ENCODE measurements around the gene NDUFAF5.

The NDUFAF5 gene

DNA sequence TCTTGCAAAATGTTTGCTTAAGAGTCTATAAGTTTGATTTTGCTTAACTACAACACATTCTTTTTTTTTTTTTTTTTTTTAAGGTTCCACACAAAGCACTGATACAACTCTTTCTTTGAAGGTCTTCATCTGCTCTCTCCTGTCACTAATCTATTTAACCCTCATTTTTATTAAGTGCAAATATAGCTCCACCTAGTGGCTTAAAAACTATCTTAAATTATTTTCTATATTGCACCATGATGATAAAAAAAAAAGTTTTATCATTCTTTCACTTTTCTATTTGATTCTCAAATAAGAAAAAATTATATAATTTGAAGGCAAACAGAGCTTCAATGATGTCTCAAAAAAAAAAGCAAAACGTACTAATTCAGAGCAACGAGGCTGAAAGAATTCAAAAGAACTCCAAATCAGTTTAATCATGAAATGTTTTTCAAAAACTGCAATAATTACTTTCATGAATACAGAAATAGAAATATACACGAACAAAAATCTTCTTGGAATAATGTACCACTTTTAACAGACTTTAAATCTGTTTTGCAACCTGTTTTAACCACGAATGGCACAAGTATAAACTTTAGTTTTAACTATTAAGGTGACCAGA, 12.9 kb upstream of the NDUFAF5 start:
- DNase-seq: no peak
- intact Hi-C loops (cut with DNase I): no loop called here

DNA sequence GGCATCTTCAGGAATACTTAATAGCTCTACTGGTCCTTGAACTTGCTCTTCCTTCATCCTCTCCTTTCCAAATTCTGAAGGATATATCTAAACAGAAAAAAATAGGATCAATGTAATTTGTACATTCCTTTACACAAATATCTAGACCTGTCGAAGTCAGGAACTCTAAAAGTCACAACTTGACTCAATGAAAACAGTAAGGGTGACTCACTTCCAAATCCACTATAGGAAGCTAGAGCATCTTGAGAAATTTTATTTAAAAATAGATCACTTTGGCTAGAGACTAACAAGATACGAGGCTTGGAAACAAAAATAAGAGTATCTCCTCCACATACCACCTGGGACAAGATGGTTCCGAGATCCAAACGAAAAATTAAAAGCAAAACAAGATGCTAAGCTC, 12.3 kb upstream of the NDUFAF5 start:
- DNase-seq: no peak
- intact Hi-C loops (cut with DNase I): no loop called here

DNA sequence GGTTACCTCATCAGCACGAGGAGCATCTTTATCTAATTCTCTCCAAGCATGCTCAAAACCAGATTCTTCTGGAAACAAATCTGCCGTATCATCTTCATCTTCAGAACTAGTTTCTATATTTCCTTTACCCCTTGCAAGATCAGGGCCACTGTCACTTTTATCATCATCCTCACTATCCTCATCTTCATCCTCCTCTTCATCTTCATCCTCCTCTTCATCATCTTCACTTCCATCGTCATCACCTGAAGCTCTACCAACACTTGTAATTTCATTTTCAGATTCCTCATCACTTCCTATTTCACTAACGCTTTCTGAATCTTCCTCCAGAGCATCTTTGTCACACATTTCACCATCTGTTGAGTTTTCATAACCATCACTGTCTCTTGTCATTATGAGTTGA, 9.0 kb upstream of the NDUFAF5 start:
- DNase-seq: no peak
- intact Hi-C loops (cut with DNase I): no loop called here

- DNase-seq: peak in 1 of 42 donors; percentile 15
- intact Hi-C loops (cut with DNase I): no loop called here
Observed at GRCh38 chr20:13777171-13777601, 7.6 kb upstream of the NDUFAF5 start.

DNA sequence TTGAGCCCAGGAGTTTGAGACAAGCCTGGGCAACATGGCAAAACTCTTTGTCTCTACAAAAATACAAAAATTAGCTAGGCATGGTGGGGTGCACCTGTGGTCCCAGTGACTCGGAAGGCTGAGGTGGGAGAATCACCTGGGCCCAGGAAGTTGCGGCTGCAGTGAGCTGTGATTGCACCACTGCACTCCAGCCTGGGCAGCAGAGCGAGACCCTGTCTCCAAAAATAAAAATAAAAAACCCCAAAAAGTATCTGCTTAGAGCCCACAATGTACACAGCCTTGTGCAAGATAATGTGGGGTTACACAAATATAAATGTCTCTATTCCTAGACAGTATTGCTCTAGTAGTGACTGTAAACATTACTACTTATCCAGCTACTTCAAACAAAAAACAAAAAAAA, 6.0 kb upstream of the NDUFAF5 start:
- intact Hi-C loops (cut with DNase I): no loop called here
- no peak for DNase-seq

DNA sequence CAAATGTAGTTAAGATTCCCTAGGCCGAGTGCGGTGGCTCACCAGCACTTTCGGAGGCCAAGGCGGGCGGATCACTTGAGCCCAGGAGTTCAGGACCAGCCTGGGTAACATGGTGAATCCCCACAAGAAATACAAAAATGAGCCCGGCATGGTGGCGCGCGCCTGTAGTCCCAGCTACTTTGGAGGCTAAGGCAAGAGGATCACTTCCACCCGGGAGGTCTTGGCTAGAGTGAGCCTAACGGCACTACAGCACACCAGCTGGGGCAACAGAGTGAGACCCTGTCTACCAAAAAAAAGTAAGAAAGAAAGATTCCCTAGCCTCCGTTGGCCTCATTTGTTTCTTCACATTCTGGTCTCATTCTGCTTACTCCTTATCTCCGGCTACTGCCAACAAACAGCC, 1.3 kb upstream of the NDUFAF5 start:
- no peak for DNase-seq
- intact Hi-C loops (cut with DNase I): no loop called here

- DNase-seq: peak in 7 of 42 donors; percentile 4 to 45 (median 18)
- intact Hi-C loops (cut with DNase I): no loop called here
Observed at GRCh38 chr20:13784271-13784892, 446 bp upstream of the NDUFAF5 start.

DNA sequence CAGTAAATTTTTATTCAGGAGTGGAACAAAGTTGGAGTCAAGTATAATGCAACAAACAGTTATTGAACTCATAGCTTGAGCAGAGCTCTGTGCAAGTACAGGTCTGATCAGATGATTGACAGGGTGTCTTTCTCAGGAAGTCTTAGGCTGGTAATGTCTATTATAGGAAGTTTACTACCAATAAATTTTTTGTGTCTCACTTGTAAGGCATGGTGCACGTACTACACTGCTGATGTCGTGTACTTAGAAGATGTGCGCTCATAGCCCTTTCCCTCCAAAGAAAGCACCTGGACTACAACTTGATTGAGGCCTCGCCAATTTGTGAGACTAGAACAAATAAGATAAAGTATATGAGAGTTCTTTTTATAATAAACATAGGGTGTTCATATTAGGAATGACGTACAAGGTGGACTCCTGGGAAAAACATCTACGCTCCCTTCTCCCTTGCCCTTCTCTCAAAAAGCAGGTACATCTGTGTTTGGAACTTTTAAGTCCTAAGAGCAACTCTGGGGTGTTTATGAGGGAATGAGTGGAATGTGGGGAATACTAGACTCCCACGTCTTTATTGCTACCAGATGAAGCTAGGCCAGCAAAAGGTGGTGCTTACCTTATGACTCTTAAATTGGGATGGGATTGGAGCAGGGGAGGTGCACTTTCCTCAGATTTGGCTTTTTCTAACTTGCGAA, 1.5 kb downstream of the NDUFAF5 start:
- DNase-seq: no peak
- intact Hi-C loops (cut with DNase I): no loop called here

DNA sequence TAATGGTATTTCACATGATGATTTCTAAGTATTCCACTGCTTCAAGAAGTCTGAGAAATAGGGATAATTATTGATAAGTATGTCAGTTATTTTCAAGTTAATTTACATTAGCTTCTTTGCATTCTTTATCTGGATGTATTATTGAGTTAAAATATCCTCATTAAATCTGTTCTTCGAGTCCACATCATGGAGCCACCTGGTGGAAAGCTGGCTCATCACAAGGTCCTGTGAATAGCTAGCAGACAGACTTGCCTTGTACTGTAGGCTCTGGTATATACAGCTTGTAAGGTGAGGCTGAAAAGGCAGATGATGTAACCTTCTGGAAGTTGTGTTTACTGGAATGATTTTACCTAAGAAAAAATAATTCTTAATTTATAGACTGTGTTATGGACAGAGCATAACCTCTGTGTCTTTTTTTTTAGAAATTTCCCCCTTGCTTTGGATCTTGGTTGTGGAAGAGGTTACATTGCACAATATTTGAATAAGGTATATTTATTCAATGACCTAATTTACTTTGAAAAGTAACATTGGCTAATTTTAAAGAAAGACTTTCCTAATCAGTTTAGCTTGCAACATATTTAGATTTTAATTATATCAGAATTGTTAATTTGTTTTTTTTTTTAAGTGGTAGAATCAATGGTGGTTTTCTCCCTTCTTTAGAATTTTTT, 3.5 kb downstream of the NDUFAF5 start:
- intact Hi-C loops (cut with DNase I): no loop called here
- peak in 40 of 42 donors; percentile 15 to 81 (median 48) for DNase-seq

DNA sequence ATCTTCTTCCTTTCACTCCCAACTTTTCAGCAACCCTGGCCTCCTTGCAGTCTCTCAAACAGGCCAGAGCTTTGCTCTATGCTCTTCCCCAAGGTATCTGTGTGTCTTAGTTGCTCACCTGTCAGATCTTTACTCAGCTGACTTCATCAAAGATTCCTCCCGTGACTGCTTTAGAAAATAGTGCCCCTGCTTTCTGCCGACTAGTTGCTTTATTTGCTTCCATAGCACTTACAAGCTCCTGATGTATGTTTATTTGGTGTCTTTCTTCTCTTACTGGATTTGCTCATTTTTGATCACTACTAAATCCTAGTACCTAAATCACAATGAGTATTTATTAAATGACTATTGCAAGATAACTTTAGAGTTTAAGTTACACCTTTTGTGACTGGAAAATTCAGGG, 5.9 kb downstream of the NDUFAF5 start:
- intact Hi-C loops (cut with DNase I): no loop called here
- no peak for DNase-seq

DNA sequence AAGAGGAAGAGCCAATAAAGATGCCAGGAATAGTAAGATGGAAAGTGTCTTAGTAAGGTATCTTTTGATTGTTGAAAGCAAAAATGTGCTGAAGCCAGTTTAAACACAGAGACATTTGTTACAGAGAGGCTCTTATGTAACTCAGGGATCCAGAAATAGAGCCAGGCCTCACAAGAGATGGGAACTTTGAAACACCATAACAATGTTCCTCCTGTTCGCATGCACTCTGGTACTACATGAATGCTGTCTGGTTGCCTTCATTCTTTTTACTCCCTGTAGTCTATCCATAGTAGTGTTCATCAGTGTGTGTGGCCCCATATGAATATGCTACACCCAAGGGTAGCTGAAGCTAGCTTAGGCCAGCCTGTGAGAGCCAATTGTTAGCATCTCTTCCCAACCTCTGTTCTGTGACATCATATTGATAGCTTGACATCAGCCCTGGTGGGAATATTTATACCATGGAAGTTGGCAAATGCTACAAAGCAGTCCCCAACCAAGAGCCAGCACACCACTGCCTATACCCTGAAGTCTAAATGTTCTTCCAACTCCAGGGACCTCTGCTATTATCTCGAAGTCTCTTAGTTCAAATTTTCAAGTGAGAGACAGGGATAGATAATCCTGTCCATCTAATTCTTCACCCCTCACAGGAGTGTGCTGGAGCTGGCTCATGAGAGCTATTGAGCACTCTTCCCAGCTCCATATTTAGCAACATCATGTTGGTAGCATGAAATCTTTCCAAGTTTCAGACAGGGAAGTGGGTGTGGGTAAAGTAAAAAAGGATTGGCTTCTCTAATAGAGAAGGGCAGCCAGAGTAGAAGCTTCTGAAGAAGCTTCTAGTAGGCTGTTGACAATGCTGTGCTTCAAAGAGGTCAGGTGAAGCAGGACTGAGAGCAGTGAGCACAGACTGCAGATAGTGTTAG, 7.0 kb downstream of the NDUFAF5 start:
- DNase-seq: peak in 8 of 42 donors; percentile 28 to 56 (median 34)
- intact Hi-C loops (cut with DNase I): no loop called here

- intact Hi-C loops (cut with DNase I): no loop called here
- no peak for DNase-seq
Observed at GRCh38 chr20:13793001-13793400, 8.2 kb downstream of the NDUFAF5 start.

- intact Hi-C loops (cut with DNase I): no loop called here
Observed at GRCh38 chr20:13794667-13795066, 9.8 kb downstream of the NDUFAF5 start.

DNA sequence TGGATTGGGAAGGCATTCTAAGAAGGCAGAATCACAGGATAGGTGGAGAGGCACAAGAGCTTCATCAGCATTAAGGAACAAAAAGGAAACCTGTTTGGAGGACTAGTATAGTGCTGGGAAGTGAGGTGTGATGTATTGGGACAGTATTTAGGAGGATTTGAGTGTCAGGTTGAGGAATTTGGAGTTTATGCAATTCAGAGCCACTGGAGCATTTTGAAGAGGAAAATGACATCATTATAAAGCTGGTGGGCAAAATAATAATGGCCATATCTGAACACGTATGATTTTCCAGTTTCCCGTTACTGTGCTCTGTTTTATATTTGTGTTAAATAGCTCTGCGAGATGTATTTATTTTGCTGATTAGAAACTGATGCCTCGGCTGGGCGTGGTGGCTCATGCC, 14.2 kb downstream of the NDUFAF5 start:
- DNase-seq: no peak
- intact Hi-C loops (cut with DNase I): no loop called here

More at GRCh38 chr20:13794667-13795066, 9.8 kb downstream of the NDUFAF5 start:
- no peak for DNase-seq

GRCh38 chr20:13799974-13800373, 15.1 kb downstream of the NDUFAF5 start:
- no peak for DNase-seq

DNA sequence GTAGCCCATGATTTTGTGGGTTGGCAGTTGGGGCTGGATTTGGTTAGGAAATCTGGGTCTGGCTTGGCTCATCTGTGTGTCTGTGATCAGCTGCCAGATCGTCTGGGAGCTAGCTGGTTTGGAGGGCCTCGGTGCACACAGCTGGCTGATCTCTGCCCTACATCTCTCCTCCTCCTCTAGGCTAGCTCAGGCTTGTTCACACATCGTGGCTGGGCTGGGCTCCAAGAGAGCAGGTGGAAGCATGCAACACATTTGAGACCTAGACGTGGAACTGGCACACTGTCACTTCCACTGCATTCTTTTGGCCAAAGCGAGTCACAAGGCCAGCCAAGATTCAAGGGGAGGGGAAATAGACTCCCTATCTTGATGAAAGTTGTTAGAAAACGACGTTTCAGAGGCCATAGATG, 15.9 kb downstream of the NDUFAF5 start:
- DNase-seq: peak in 39 of 42 donors; percentile 20 to 86 (median 51)
- intact Hi-C loops (cut with DNase I): no loop called here

More at GRCh38 chr20:13799974-13800373, 15.1 kb downstream of the NDUFAF5 start:
- intact Hi-C loops (cut with DNase I): no loop called here

GRCh38 chr20:13809373-13809772, 24.5 kb downstream of the NDUFAF5 start:
- intact Hi-C loops (cut with DNase I): no loop called here
- DNase-seq: no peak

DNA sequence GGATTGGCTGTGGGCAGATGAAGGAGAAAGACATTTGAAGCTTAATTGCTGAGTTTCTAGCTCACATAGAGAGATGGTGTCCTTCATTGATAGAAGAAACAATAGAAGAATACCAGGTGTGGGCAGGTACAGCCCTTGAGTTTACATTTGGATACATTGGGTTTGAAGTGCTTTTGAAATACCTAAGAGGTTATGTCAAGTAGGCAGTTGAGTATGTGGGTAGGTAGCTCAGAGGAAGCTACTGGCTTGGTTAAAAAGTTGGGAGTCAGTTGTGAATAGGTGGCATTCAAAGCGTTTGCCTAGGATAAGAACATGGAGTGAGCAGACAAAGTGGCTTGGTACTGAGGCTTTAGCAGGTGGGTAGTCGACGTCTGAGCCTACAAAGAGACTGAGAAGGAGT, 25.0 kb downstream of the NDUFAF5 start:
- no peak for DNase-seq

DNA sequence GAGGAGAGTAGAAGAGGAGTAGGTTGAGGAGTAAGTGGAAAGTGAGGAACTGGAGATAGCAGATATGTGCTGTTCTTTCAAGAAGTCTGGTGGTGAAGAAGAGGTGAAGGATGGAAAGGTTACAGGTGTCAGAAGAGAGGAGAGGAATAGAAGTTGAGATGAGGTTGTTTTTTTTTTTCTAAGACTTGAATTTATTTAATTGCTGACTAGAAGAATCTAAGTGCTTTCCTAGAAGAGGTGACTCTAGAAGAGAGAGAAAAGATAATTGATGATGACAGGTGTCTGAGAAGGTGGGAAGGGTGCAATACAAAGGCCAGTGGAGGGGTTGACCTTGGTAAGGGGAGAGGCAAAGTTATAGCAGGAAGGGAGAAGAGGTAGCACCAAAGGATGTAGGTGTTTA, 25.6 kb downstream of the NDUFAF5 start:
- intact Hi-C loops (cut with DNase I): no loop called here
- DNase-seq: no peak

More for the DNA sequence above, 25.0 kb downstream of the NDUFAF5 start:
- intact Hi-C loops (cut with DNase I): no loop called here
